ENCODE results near the gene SYT4.

SYT4 gene

DNA sequence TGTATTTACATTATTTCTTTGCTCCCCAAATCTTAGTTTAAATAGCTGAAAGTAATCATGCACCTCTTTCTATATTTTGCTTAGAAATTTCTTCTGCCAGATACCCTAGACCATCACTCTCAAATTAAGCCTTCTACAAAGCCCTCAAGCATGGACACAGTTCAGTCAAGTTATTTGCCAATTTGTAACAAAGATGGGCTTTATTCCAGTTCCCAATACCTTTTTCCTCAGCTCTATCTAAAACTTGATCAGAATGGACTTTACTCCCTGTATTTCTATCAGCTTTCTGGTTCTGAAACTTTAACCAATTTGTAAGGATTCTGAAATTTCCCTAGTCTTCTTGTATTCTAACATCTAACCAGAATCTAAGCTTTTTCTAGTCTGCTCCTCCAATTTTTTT lies 56.6 kb downstream of the SYT4 start:
- DNase-seq (ENCODE audit: low read depth in 2 of 2, low spot score in 1 of 2) = no peak
